Nucleus accumbens (tissue), 56 donors: ENCODE data around the gene PITPNB.

Experiments
- DNase-seq, 56 donors: peaks; one replicate each; lab custom pipeline; 2025; lab: John Stamatoyannopoulos, UW

The PITPNB gene

GRCh38 chr22:27808451-27809225 lies 110.4 kb downstream of the PITPNB start:
- DNase-seq: no peak

- DNase-seq: no peak
Observed at GRCh38 chr22:27805841-27806240, 113.2 kb downstream of the PITPNB start.

DNA sequence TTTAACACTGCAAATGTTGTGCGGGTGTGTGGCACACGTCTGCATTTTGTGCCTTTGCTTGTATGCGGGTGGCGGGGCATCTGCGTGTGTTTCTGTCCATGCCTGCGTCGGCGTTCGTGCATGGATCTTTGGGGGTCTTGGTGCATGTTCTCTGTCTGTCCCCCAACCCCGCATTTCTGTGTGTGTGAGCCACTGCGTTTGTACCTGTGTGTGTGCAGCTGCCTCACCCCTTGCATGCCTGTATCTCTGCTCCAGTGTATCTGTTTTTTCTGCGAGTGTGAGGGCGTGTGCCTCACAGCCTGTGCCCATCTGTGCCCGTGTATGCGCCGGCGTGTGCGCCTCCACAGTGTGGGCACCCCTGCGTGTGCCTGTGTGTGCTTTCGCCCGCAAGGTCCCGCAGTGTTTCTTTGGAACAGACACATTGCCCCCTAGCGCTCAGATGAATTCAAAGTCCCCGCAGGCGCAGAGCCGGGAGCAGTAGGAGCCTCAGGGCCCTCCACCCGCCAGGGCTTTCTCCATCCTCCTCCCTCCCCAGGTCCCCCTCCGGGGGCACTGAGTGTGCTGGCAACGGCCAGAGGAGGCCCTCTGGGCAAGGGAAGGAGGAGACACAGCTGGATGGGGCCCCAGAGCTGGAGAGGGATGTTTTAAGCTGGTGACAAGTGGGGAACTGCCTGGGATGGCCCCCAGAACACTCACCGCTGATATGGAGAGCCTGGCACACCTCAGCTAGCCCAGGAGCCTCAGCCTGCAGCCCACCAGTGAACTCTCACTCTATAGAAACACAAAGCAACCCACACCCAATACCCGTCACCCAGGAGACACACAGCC lies 114.4 kb downstream of the PITPNB start:
- peak in 51 of 56 donors; percentile 24 to 88 (median 64) for DNase-seq

GRCh38 chr22:27803841-27804415 lies 115.1 kb downstream of the PITPNB start:
- no peak for DNase-seq

GRCh38 chr22:27802346-27803073 lies 116.5 kb downstream of the PITPNB start:
- peak in 2 of 56 donors; percentile 39 to 74 for DNase-seq
